Natural killer cell (primary cell): ENCODE measurements around the gene UBASH3B. TPM values are rescaled to one million over a fixed set of nuclear protein-coding genes. Genes with fewer than 3 reads are reported as not detected.

ENCODE experiments used
- ATAC-seq, 3 donors: fragments of 150-1000 bp in 2 of 3; fragments of 200-7000 bp in 1 of 3; cut with Tn5 transposase; 1 replicate in 1 of 3; 2 replicates in 2 of 3; pipeline ENCODE4 v1.10.0; 2021; ENCODE audit warnings: mild to moderate bottlenecking in 2 of 3, moderate library complexity in 2 of 3
- DNase-seq, 2 donors: peaks; one replicate each; pipeline versions ENCODE4 v3.0.0 to v3.0.0-alpha.2; 2013 to 2021; ENCODE audit warnings: mixed read lengths in 1 of 2
- H3K27ac ChIP-seq: one replicate; pipeline ENCODE4 v1.5.1; 2013; ENCODE audit warnings: mild to moderate bottlenecking, low read length
- H3K27me3 ChIP-seq: one replicate; pipeline ENCODE4 v1.6.1; 2013; ENCODE audit warnings: low read length; ENCODE audit not compliant: control insufficient read depth, insufficient read depth
- H3K36me3 ChIP-seq: one replicate; pipeline ENCODE4 v1.6.1; 2013; ENCODE audit warnings: low read length; ENCODE audit not compliant: control insufficient read depth, insufficient read depth
- H3K4me1 ChIP-seq: one replicate; pipeline ENCODE4 v1.6.1; 2013; ENCODE audit warnings: low read length; ENCODE audit not compliant: control insufficient read depth, insufficient read depth
- H3K4me3 ChIP-seq: one replicate; pipeline ENCODE4 v1.5.1; 2013; ENCODE audit warnings: low read length
- H3K9me3 ChIP-seq: one replicate; pipeline ENCODE4 v1.6.1; 2013; ENCODE audit warnings: low read length; ENCODE audit not compliant: control insufficient read depth, insufficient read depth
- H3K27ac Mint-ChIP-seq, 2 donors: one replicate each; pipeline ENCODE4 v1.8.0; 2022; ENCODE audit warnings: mild to moderate bottlenecking in 2 of 2, mixed read lengths in 2 of 2, moderate library complexity in 1 of 2
- H3K27me3 Mint-ChIP-seq, 2 donors: one replicate each; pipeline ENCODE4 v1.8.0; 2022; ENCODE audit warnings: low read depth in 2 of 2, mixed read lengths in 2 of 2
- H3K36me3 Mint-ChIP-seq: one replicate; pipeline ENCODE4 v1.8.0; 2022; ENCODE audit warnings: mixed read lengths
- H3K4me1 Mint-ChIP-seq, 2 donors: one replicate each; pipeline ENCODE4 v1.8.0; 2022; ENCODE audit warnings: mixed read lengths in 2 of 2
- H3K4me3 Mint-ChIP-seq: one replicate; pipeline ENCODE4 v1.8.0; 2022; ENCODE audit warnings: mild to moderate bottlenecking, moderate library complexity, mixed read lengths
- H3K9me3 Mint-ChIP-seq, 2 donors: one replicate each; pipeline ENCODE4 v1.8.0; 2022; ENCODE audit warnings: mixed read lengths in 2 of 2
- CTCF ChIP-seq: fragments of 200-600 bp; IDR thresholded peaks from one replicate; pipeline ENCODE4 v1.8.0; 2022; ENCODE audit warnings: antibody characterized with exemption
- whole genome bisulfite sequencing: methylation state at CpG from one replicate; pipeline ENCODE4 v1.1.7; 2013; ENCODE audit warnings: missing lambda C conversion rate; ENCODE audit not compliant: insufficient coverage; 5-methylcytosine and 5-hydroxymethylcytosine counted together
- intact Hi-C: fragments of 100-400 bp; cut with micrococcal nuclease; formaldehyde crosslinking; loops from one replicate; pipeline ENCODE4 v1.14.2; 2022
- total RNA-seq, 4 donors: library from RNA; stranded (reverse); fragments of 120-200 nt in 1 of 4; gene quantifications; one replicate each; pipeline versions ENCODE4 v1.2.3 to v1.2.4, GENCODE V29; 2013 to 2022

UBASH3B gene
- total RNA-seq, 3 donors from 2014 or later (not counting 1 experiment from before 2014, with no cell fraction given): 28.7 to 33.9 (median 33.5) TPM

GRCh38 chr11:122778148-122778547 is 122.6 kb downstream of the UBASH3B start:
- H3K36me3 ChIP-seq: peaks cover 13% of the 10 kb centered on the region
- no peaks in the 10 kb centered on the region for H3K9me3 Mint-ChIP-seq
- ATAC-seq (no peak), DNase-seq (no peak)
- H3K9me3 ChIP-seq: no peaks in the 10 kb centered on the region
- no peak overlapping the region for H3K27ac ChIP-seq
- TF ChIP-seq CTCF: no peak
- no peaks in the 10 kb centered on the region for H3K36me3 Mint-ChIP-seq
- H3K4me1 ChIP-seq: peaks cover 4% of the 10 kb centered on the region
- no peak overlapping the region for H3K4me3 Mint-ChIP-seq
- no peak overlapping the region for H3K4me3 ChIP-seq
- no peak overlapping the region for H3K27ac Mint-ChIP-seq
- no peaks in the 10 kb centered on the region for H3K27me3 ChIP-seq
- intact Hi-C loops: no loop called here
- 83% methylated on average over 1 of the region's 2 CpGs for WGBS
- no peaks in the 10 kb centered on the region for H3K27me3 Mint-ChIP-seq
- peaks cover 19 to 23% of the 10 kb centered on the region in 2 donors for H3K4me1 Mint-ChIP-seq

GRCh38 chr11:122779047-122779629 is 123.6 kb downstream of the UBASH3B start:
- DNase-seq (no peak), ATAC-seq (no peak)
- H3K4me1 Mint-ChIP-seq: peaks cover 19 to 23% of the 10 kb centered on the region in 2 donors
- H3K36me3 Mint-ChIP-seq: no peaks in the 10 kb centered on the region
- H3K27ac ChIP-seq: no peak overlapping the region
- no peaks in the 10 kb centered on the region for H3K9me3 ChIP-seq
- peaks cover 4% of the 10 kb centered on the region for H3K4me1 ChIP-seq
- H3K27me3 ChIP-seq: no peaks in the 10 kb centered on the region
- no peak overlapping the region for H3K27ac Mint-ChIP-seq
- H3K4me3 ChIP-seq: no peak overlapping the region
- TF ChIP-seq CTCF: no peak
- intact Hi-C loops: no loop called here
- peaks cover 20% of the 10 kb centered on the region for H3K36me3 ChIP-seq
- 78% methylated on average over 10 of the region's 12 CpGs for WGBS
- no peaks in the 10 kb centered on the region for H3K9me3 Mint-ChIP-seq
- H3K4me3 Mint-ChIP-seq: no peak overlapping the region
- H3K27me3 Mint-ChIP-seq: no peaks in the 10 kb centered on the region

GRCh38 chr11:122780296-122780949 is 124.9 kb downstream of the UBASH3B start:
- Mint-ChIP-seq H3K9me3 (no peaks in the 10 kb centered on the region), H3K27me3 (no peaks in the 10 kb centered on the region), H3K36me3 (no peaks in the 10 kb centered on the region), H3K27ac (no peak overlapping the region), H3K4me3 (no peak overlapping the region), H3K4me1 (peaks cover 13 to 18% of the 10 kb centered on the region in 2 donors)
- intact Hi-C loops: no loop called here
- WGBS: 92% methylated on average over 10 of the region's 10 CpGs
- DNase-seq (no peak), ATAC-seq (no peak)
- Histone ChIP-seq H3K27ac (no peak overlapping the region), H3K4me1 (peaks cover 4% of the 10 kb centered on the region), H3K9me3 (no peaks in the 10 kb centered on the region), H3K4me3 (no peak overlapping the region), H3K36me3 (peaks cover 32% of the 10 kb centered on the region), H3K27me3 (no peaks in the 10 kb centered on the region)
- TF ChIP-seq CTCF: no peak
